Skeletal muscle tissue (tissue), 4 donors: ENCODE results near the gene CLIC1. TPM values are rescaled to one million over a fixed set of nuclear protein-coding genes. Genes with fewer than 3 reads are reported as not detected.
"Not testable (repeated sequence)": the region's sequence is repeated elsewhere in the genome, so short reads cannot be mapped to it uniquely, and the experiment has no call there.

Experiments used
- H3K27ac ChIP-seq: one replicate; pipeline ENCODE4 v1.7.0; 2013; ENCODE audit warnings: mild to moderate bottlenecking, low read depth, low read length, inconsistent platforms
- H3K27me3 ChIP-seq, 3 donors: one replicate each; pipeline ENCODE4 v1.7.0; 2013; ENCODE audit warnings: low read length in 3 of 3; ENCODE audit not compliant: control insufficient read depth in 3 of 3, insufficient read depth in 3 of 3
- H3K36me3 ChIP-seq, 3 donors: one replicate each; pipeline ENCODE4 v1.7.0; 2013; ENCODE audit warnings: low read length in 3 of 3; ENCODE audit not compliant: control insufficient read depth in 3 of 3, insufficient read depth in 3 of 3
- H3K4me1 ChIP-seq, 3 donors: one replicate each; pipeline ENCODE4 v1.7.0; 2013; ENCODE audit warnings: low read length in 3 of 3, mild to moderate bottlenecking in 3 of 3; ENCODE audit not compliant: control insufficient read depth in 3 of 3, insufficient read depth in 3 of 3
- H3K4me3 ChIP-seq, 3 donors: one replicate each; pipeline ENCODE4 v1.7.0; 2013; ENCODE audit warnings: low read length in 3 of 3
- H3K9ac ChIP-seq, 3 donors: one replicate each; pipeline ENCODE4 v1.7.0; 2013; ENCODE audit warnings: low read length in 3 of 3, mild to moderate bottlenecking in 3 of 3, moderate library complexity in 2 of 3, low read depth in 1 of 3
- H3K9me3 ChIP-seq, 3 donors: one replicate each; pipeline ENCODE4 v1.7.0; 2013; ENCODE audit warnings: low read length in 3 of 3; ENCODE audit not compliant: control insufficient read depth in 3 of 3
- total RNA-seq: library from RNA; depleted of rRNA; stranded (reverse); fragments of >200 nt; gene quantifications from one replicate; pipeline ENCODE4 v1.2.3, GENCODE V29; 2014
- donor health status: Osteomylitis.

CLIC1 gene
- total RNA-seq, 1 donor from 2014 or later: 152 TPM

- peaks cover 0 to 5% (median 0%) of the 10 kb centered on the region in 3 donors for H3K4me1 ChIP-seq
- no peak overlapping the region for H3K9ac ChIP-seq
- no peak overlapping the region for H3K27ac ChIP-seq
- H3K36me3 ChIP-seq: no peaks in the 10 kb centered on the region
- no peaks in the 10 kb centered on the region for H3K9me3 ChIP-seq
- peaks cover 0 to 5% (median 0%) of the 10 kb centered on the region in 3 donors for H3K27me3 ChIP-seq
- no peak overlapping the region for H3K4me3 ChIP-seq
Observed at GRCh38 chr6:31713991-31714684, 22.2 kb downstream of the CLIC1 start.

GRCh38 chr6:31713465-31713864 lies 22.9 kb downstream of the CLIC1 start:
- peaks cover 0 to 5% (median 0%) of the 10 kb centered on the region in 3 donors for H3K27me3 ChIP-seq
- H3K4me1 ChIP-seq: peaks cover 0 to 5% (median 0%) of the 10 kb centered on the region in 3 donors
- no peak overlapping the region for H3K4me3 ChIP-seq
- H3K27ac ChIP-seq: no peak overlapping the region
- no peak overlapping the region for H3K9ac ChIP-seq
- H3K36me3 ChIP-seq: no peaks in the 10 kb centered on the region
- H3K9me3 ChIP-seq: no peaks in the 10 kb centered on the region

- Histone ChIP-seq H3K4me3 (no peak overlapping the region), H3K27me3 (peaks cover 0 to 5% (median 0%) of the 10 kb centered on the region in 3 donors), H3K27ac (no peak overlapping the region), H3K9ac (no peak overlapping the region), H3K36me3 (no peaks in the 10 kb centered on the region), H3K4me1 (peaks cover 0 to 5% (median 0%) of the 10 kb centered on the region in 3 donors), H3K9me3 (no peaks in the 10 kb centered on the region)
Observed at GRCh38 chr6:31712296-31712695, 24.0 kb downstream of the CLIC1 start.

GRCh38 chr6:31711233-31711632 lies 25.1 kb downstream of the CLIC1 start:
- Histone ChIP-seq H3K4me3 (no peak overlapping the region), H3K4me1 (peaks cover 0 to 5% (median 0%) of the 10 kb centered on the region in 3 donors), H3K9ac (no peak overlapping the region), H3K27me3 (peaks cover 0 to 5% (median 0%) of the 10 kb centered on the region in 3 donors), H3K27ac (no peak overlapping the region), H3K36me3 (no peaks in the 10 kb centered on the region), H3K9me3 (no peaks in the 10 kb centered on the region)

- no peak overlapping the region for H3K4me3 ChIP-seq
- peaks cover 0 to 5% (median 0%) of the 10 kb centered on the region in 3 donors for H3K27me3 ChIP-seq
- H3K4me1 ChIP-seq: peaks cover 0 to 5% (median 0%) of the 10 kb centered on the region in 3 donors
- no peaks in the 10 kb centered on the region for H3K9me3 ChIP-seq
- H3K36me3 ChIP-seq: no peaks in the 10 kb centered on the region
- H3K27ac ChIP-seq: no peak overlapping the region
- no peak overlapping the region for H3K9ac ChIP-seq
Observed at GRCh38 chr6:31710523-31711219, 25.7 kb downstream of the CLIC1 start.

- not testable (repeated sequence) for H3K9ac ChIP-seq
Observed at GRCh38 chr6:31709157-31709556, 27.2 kb downstream of the CLIC1 start.

GRCh38 chr6:31708224-31708623 lies 28.1 kb downstream of the CLIC1 start:
- H3K27ac ChIP-seq: no peak overlapping the region
- no peaks in the 10 kb centered on the region for H3K36me3 ChIP-seq
- H3K27me3 ChIP-seq: peaks cover 0 to 5% (median 0%) of the 10 kb centered on the region in 3 donors
- no peak overlapping the region for H3K9ac ChIP-seq
- H3K9me3 ChIP-seq: no peaks in the 10 kb centered on the region
- no peak overlapping the region for H3K4me3 ChIP-seq
- peaks cover 0 to 6% (median 0%) of the 10 kb centered on the region in 3 donors for H3K4me1 ChIP-seq

More at GRCh38 chr6:31709157-31709556, 27.2 kb downstream of the CLIC1 start:
- not testable (repeated sequence) for H3K4me1 ChIP-seq, H3K4me3 ChIP-seq, H3K27me3 ChIP-seq, H3K9me3 ChIP-seq, H3K27ac ChIP-seq, H3K36me3 ChIP-seq

GRCh38 chr6:31707701-31708100 lies 28.6 kb downstream of the CLIC1 start:
- no peak overlapping the region for H3K9ac ChIP-seq
- no peak overlapping the region for H3K27ac ChIP-seq
- H3K36me3 ChIP-seq: no peaks in the 10 kb centered on the region

GRCh38 chr6:31706599-31706998 lies 29.7 kb downstream of the CLIC1 start, which contains the start of gene LY6G6F:
Gene LY6G6F (plus strand): TSS chr6:31706866. CDS start chr6:31706907, 41 bp downstream.
- H3K27ac ChIP-seq: no peak within 1 kb of the TSS
- no peak within 1 kb of the TSS for H3K4me3 ChIP-seq
- H3K36me3 ChIP-seq: no peaks in the 10 kb centered on the region
- no peak within 1 kb of the TSS for H3K9ac ChIP-seq
- peaks cover 0 to 5% (median 0%) of the 10 kb centered on the region in 3 donors for H3K27me3 ChIP-seq
- no peaks in the 10 kb centered on the region for H3K9me3 ChIP-seq
- peaks cover 6 to 17% (median 8%) of the 10 kb centered on the region in 3 donors for H3K4me1 ChIP-seq

More at GRCh38 chr6:31707701-31708100, 28.6 kb downstream of the CLIC1 start:
- Histone ChIP-seq H3K27me3 (peaks cover 0 to 5% (median 0%) of the 10 kb centered on the region in 3 donors), H3K4me3 (no peak overlapping the region), H3K9me3 (no peaks in the 10 kb centered on the region), H3K4me1 (peaks cover 0 to 6% (median 0%) of the 10 kb centered on the region in 3 donors)

GRCh38 chr6:31705931-31706330 lies 30.4 kb downstream of the CLIC1 start:
- Histone ChIP-seq H3K4me1 (peaks cover 13 to 23% (median 14%) of the 10 kb centered on the region in 3 donors), H3K9ac (no peak overlapping the region), H3K36me3 (peaks cover 2 to 4% (median 2%) of the 10 kb centered on the region in 3 donors)

More at GRCh38 chr6:31705931-31706330, 30.4 kb downstream of the CLIC1 start:
- H3K27ac ChIP-seq: no peak overlapping the region
- H3K27me3 ChIP-seq: peaks cover 0 to 5% (median 0%) of the 10 kb centered on the region in 3 donors
- no peak overlapping the region for H3K4me3 ChIP-seq
- no peaks in the 10 kb centered on the region for H3K9me3 ChIP-seq
